Measurements from ENCODE around the gene RCC1.
"Not testable (repeated sequence)": the region's sequence is repeated elsewhere in the genome, so short reads cannot be mapped to it uniquely, and the experiment has no call there.

RCC1 gene

GRCh38 chr1:28470146-28470545 is 35.7 kb upstream of the RCC1 start:
- Histone ChIP-seq H3K4me1 (no peaks in the 10 kb centered on the region), H3K4me3 (ENCODE audit: low read depth, low read length) (no peak overlapping the region), H3K36me3 (peaks cover 4% of the 10 kb centered on the region; the same call in 1 of the 2 replicates), H3K9me3 (no peaks in the 10 kb centered on the region), H3K27me3 (no peaks in the 10 kb centered on the region)
- TF ChIP-seq CTCF (IDR thresholded peaks at IDR 0.05; ENCODE audit: low read depth, low read length): no peak
- no peak for DNase-seq

GRCh38 chr1:28479497-28479896 is 26.3 kb upstream of the RCC1 start:
- not testable (repeated sequence) for H3K27me3 ChIP-seq; H3K36me3 ChIP-seq; H3K9me3 ChIP-seq; H3K4me3 ChIP-seq (ENCODE audit: low read depth, low read length); DNase-seq; H3K4me1 ChIP-seq

GRCh38 chr1:28480308-28480707 is 25.5 kb upstream of the RCC1 start:
- Histone ChIP-seq H3K4me1 (no peaks in the 10 kb centered on the region), H3K36me3 (no peaks in the 10 kb centered on the region), H3K4me3 (ENCODE audit: low read depth, low read length) (no peak overlapping the region), H3K9me3 (no peaks in the 10 kb centered on the region), H3K27me3 (no peaks in the 10 kb centered on the region)
- TF ChIP-seq CTCF (IDR thresholded peaks at IDR 0.05; ENCODE audit: low read depth, low read length): no peak
- no peak for DNase-seq

GRCh38 chr1:28482138-28482537 is 23.7 kb upstream of the RCC1 start:
- Histone ChIP-seq H3K36me3 (no peaks in the 10 kb centered on the region), H3K9me3 (no peaks in the 10 kb centered on the region), H3K4me3 (ENCODE audit: low read depth, low read length) (no peak overlapping the region), H3K27me3 (no peaks in the 10 kb centered on the region), H3K4me1 (no peaks in the 10 kb centered on the region)
- DNase-seq: no peak
- no peak for TF ChIP-seq CTCF (IDR thresholded peaks at IDR 0.05; ENCODE audit: low read depth, low read length)

- Histone ChIP-seq H3K9me3 (no peaks in the 10 kb centered on the region), H3K36me3 (no peaks in the 10 kb centered on the region), H3K27me3 (no peaks in the 10 kb centered on the region), H3K4me1 (no peaks in the 10 kb centered on the region), H3K4me3 (ENCODE audit: low read depth, low read length) (no peak overlapping the region)
- no peak for DNase-seq
- no peak for TF ChIP-seq CTCF (IDR thresholded peaks at IDR 0.05; ENCODE audit: low read depth, low read length)
These were observed 23.1 kb upstream of the RCC1 start for GRCh38 chr1:28482702-28483101.

- Histone ChIP-seq H3K27me3 (no peaks in the 10 kb centered on the region), H3K9me3 (no peaks in the 10 kb centered on the region), H3K4me1 (no peaks in the 10 kb centered on the region), H3K4me3 (ENCODE audit: low read depth, low read length) (no peak overlapping the region), H3K36me3 (peaks cover 2% of the 10 kb centered on the region; the same call in 1 of the 2 replicates)
- no peak for DNase-seq
- TF ChIP-seq CTCF (IDR thresholded peaks at IDR 0.05; ENCODE audit: low read depth, low read length): no peak
These were observed 11.1 kb upstream of the RCC1 start for GRCh38 chr1:28494737-28495136.

- no peaks in the 10 kb centered on the region for H3K9me3 ChIP-seq
- H3K36me3 ChIP-seq: peaks cover 2% of the 10 kb centered on the region; the same call in 1 of the 2 replicates
- H3K4me3 ChIP-seq (ENCODE audit: low read depth, low read length): no peak overlapping the region
- no peaks in the 10 kb centered on the region for H3K4me1 ChIP-seq
- H3K27me3 ChIP-seq: no peaks in the 10 kb centered on the region
- DNase-seq: no peak
- no peak for TF ChIP-seq CTCF (IDR thresholded peaks at IDR 0.05; ENCODE audit: low read depth, low read length)
These were observed 6.3 kb upstream of the RCC1 start for GRCh38 chr1:28499553-28499952.

Measured in BE2C (cell line).